Karpas-422 (cell line): ENCODE results near the gene ABHD17C. TPM values are rescaled to one million over a fixed set of nuclear protein-coding genes. Genes with fewer than 3 reads are reported as not detected.

ENCODE experiments used
- DNase-seq: peaks from one replicate; pipeline ENCODE4 v3.0.0-alpha.2; 2015
- H2AFZ ChIP-seq: fragments of 200-600 bp; sonication (generic); 2 replicates; pipeline ENCODE4 v1.6.1; 2014; ENCODE audit warnings: antibody characterized with exemption, low read length, mixed read lengths
- H3K27ac ChIP-seq: fragments of 200-600 bp; sonication (generic); 2 replicates; pipeline ENCODE4 v1.5.1; 2014; ENCODE audit warnings: mild to moderate bottlenecking, low read length, moderate library complexity
- H3K27me3 ChIP-seq: fragments of 200-600 bp; sonication (generic); 2 replicates; pipeline ENCODE4 v1.6.1; 2014; ENCODE audit warnings: low read length, mixed read lengths
- H3K36me3 ChIP-seq: fragments of 200-600 bp; sonication (generic); 2 replicates; pipeline ENCODE4 v1.6.1; 2014; ENCODE audit warnings: low read length, mixed read lengths; ENCODE audit not compliant: insufficient read depth
- H3K4me1 ChIP-seq: fragments of 200-600 bp; sonication (generic); 2 replicates; pipeline ENCODE4 v1.6.1; 2014; ENCODE audit warnings: mild to moderate bottlenecking, low read length, mixed read lengths
- H3K4me2 ChIP-seq: fragments of 200-600 bp; sonication (generic); 2 replicates; pipeline ENCODE4 v1.6.1; 2014; ENCODE audit warnings: low read length, low read depth, mild to moderate bottlenecking; ENCODE audit not compliant: poor library complexity, severe bottlenecking
- H3K4me3 ChIP-seq: fragments of 200-600 bp; sonication (generic); 2 replicates; pipeline ENCODE4 v1.5.1; 2014; ENCODE audit warnings: mild to moderate bottlenecking, antibody characterized with exemption, low read length, mixed read lengths
- H3K79me2 ChIP-seq: fragments of 200-600 bp; sonication (generic); 2 replicates; pipeline ENCODE4 v1.6.1; 2014; ENCODE audit warnings: mild to moderate bottlenecking, low read length, mixed read lengths
- H3K9ac ChIP-seq: fragments of 200-600 bp; sonication (generic); 2 replicates; pipeline ENCODE4 v1.6.0; 2014; ENCODE audit warnings: low read length
- H3K9me2 ChIP-seq: fragments of 200-600 bp; sonication (generic), shearing (Covaris generic); replicated peaks from 2 replicates; pipeline ENCODE4 v1.6.0; 2014; ENCODE audit warnings: mild to moderate bottlenecking, low read length, moderate library complexity; ENCODE audit not compliant: insufficient read depth
- H3K9me3 ChIP-seq: fragments of 300-700, 200-600 bp; sonication (generic); 2 replicates; pipeline ENCODE4 v1.6.1; 2014; ENCODE audit warnings: low read length, mixed read lengths
- H4K20me1 ChIP-seq: fragments of 200-600 bp; sonication (generic); 2 replicates; pipeline ENCODE4 v1.6.1; 2014; ENCODE audit warnings: mild to moderate bottlenecking, antibody characterized with exemption, low read length, low read depth; ENCODE audit not compliant: insufficient read depth
- total RNA-seq: library from RNA; depleted of rRNA; stranded (reverse); fragments of >200 nt; shearing (Covaris generic); gene quantifications from 2 replicates; pipeline ENCODE4 v1.2.3, GENCODE V29; 2014; ENCODE audit warnings: low replicate concordance

The ABHD17C gene
- total RNA-seq, 1 experiment from 2014 or later: 0.48 TPM

DNA sequence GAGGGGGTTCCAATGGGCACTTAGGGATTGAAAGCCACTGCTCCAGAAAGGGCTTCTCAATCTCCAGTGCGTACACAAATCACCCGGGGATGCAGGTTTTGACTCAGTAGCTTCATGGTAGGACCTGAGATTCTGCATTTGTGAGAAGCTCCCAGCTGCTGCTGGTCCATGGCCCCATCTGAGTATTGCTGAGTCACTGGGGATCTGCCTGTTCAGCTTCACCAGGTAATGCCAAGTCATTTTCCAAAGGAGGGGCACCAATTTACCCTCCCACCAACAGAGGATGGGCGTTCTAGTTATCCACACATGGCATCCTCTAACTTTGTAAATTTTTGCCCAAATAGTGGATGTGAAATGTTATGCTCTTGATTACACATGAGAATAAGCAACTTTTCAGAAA, 71.2 kb downstream of the ABHD17C start:
- no peak overlapping the region for H3K9ac ChIP-seq
- no peaks in the 10 kb centered on the region for H3K9me3 ChIP-seq
- no peaks in the 10 kb centered on the region for H3K79me2 ChIP-seq
- H3K4me3 ChIP-seq: no peak overlapping the region
- H2AFZ ChIP-seq: no peak overlapping the region
- H3K4me1 ChIP-seq: no peaks in the 10 kb centered on the region
- no peaks in the 10 kb centered on the region for H3K36me3 ChIP-seq
- no peak overlapping the region for H3K27ac ChIP-seq
- no peaks in the 10 kb centered on the region for H3K27me3 ChIP-seq
- no peak overlapping the region for H3K4me2 ChIP-seq
- H4K20me1 ChIP-seq: no peaks in the 10 kb centered on the region
- DNase-seq: no peak
- H3K9me2 ChIP-seq: no peaks in the 10 kb centered on the region

GRCh38 chr15:80768158-80768557, 73.0 kb downstream of the ABHD17C start:
- no peak for DNase-seq
- Histone ChIP-seq H3K27me3 (no peaks in the 10 kb centered on the region), H3K9ac (no peak overlapping the region), H3K4me1 (no peaks in the 10 kb centered on the region), H3K79me2 (no peaks in the 10 kb centered on the region), H3K4me2 (no peak overlapping the region), H3K4me3 (no peak overlapping the region), H3K36me3 (no peaks in the 10 kb centered on the region), H3K9me3 (no peaks in the 10 kb centered on the region), H3K9me2 (no peaks in the 10 kb centered on the region), H2AFZ (no peak overlapping the region), H3K27ac (no peak overlapping the region), H4K20me1 (no peaks in the 10 kb centered on the region)

- Histone ChIP-seq H3K79me2 (no peaks in the 10 kb centered on the region), H3K27me3 (no peaks in the 10 kb centered on the region), H4K20me1 (no peaks in the 10 kb centered on the region), H2AFZ (no peak overlapping the region), H3K36me3 (no peaks in the 10 kb centered on the region), H3K4me1 (no peaks in the 10 kb centered on the region), H3K27ac (no peak overlapping the region), H3K9me2 (no peaks in the 10 kb centered on the region), H3K4me2 (no peak overlapping the region), H3K9ac (no peak overlapping the region), H3K9me3 (no peaks in the 10 kb centered on the region), H3K4me3 (no peak overlapping the region)
- DNase-seq: no peak
These were observed 74.2 kb downstream of the ABHD17C start for GRCh38 chr15:80769153-80769828.

DNA sequence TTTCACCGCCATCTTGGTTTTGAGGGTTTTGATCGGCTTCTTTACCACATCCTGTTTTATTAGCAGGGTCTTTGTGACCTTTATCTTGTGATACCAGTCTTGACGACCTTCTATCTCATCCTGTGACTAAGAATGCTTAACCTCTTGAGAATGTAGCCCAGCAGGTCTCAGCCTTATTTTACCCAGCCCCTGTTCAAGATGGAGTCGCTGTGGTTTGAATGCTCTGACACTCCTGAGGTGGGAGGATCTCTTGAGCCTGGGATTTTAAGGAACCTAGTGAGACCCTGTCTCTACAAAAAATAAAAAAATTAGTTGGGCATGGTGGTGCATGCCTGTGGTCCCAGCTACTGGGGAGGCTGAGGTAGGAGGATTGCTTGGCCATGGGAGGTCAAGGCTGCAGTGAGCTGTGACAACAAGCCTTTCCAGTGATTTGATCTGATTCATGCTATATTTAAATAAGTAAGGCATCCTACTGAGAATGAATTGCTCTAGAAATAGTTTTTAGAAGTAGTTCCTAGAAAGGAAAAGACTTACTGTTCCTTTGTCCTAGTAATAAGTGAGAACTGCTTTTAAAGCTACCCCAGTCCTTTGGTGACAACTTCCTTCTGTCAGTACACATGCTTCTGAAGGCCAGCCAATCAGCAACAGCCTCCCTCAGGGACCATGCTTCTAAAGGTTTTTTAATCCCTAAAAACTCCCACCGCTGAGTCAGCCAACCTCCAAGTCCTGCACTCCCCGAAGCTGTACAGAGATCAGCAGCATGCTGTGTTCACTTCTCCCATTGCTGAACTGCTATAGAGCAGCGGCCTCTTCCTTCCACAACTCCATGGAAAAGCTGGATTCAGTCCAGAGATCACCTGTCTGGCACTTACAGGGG, 75.0 kb downstream of the ABHD17C start:
- no peak overlapping the region for H2AFZ ChIP-seq
- no peaks in the 10 kb centered on the region for H4K20me1 ChIP-seq
- DNase-seq: no peak
- no peak overlapping the region for H3K9ac ChIP-seq
- no peaks in the 10 kb centered on the region for H3K9me2 ChIP-seq
- no peak overlapping the region for H3K27ac ChIP-seq
- H3K36me3 ChIP-seq: no peaks in the 10 kb centered on the region
- no peaks in the 10 kb centered on the region for H3K4me1 ChIP-seq
- H3K27me3 ChIP-seq: no peaks in the 10 kb centered on the region
- H3K4me2 ChIP-seq: no peak overlapping the region
- no peak overlapping the region for H3K4me3 ChIP-seq
- no peaks in the 10 kb centered on the region for H3K79me2 ChIP-seq
- H3K9me3 ChIP-seq: no peaks in the 10 kb centered on the region

DNA sequence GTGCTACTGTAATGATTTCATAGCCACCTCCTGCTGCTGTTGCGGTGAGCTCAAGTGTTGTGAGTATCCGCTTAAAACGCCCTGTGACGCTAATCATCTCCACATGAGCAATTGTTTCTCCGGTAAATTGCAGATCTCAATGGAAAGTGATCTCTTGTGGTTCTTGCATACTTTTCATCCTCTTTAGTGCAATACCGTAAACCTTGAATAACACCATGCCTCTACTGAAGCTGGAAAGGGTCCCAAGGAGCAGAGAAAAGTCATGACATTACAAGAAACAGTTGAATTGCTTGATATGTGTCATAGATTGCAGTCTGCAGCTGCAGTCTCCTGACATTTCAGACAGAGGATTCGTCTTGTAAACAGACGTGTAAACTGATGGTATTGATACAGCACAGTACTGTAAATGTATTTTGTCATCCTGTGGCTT, 78.0 kb downstream of the ABHD17C start:
- H3K4me3 ChIP-seq: no peak overlapping the region
- H3K9me3 ChIP-seq: no peaks in the 10 kb centered on the region
- no peaks in the 10 kb centered on the region for H3K27me3 ChIP-seq
- no peaks in the 10 kb centered on the region for H4K20me1 ChIP-seq
- no peaks in the 10 kb centered on the region for H3K36me3 ChIP-seq
- no peak overlapping the region for H3K4me2 ChIP-seq
- no peak overlapping the region for H3K27ac ChIP-seq
- H3K79me2 ChIP-seq: no peaks in the 10 kb centered on the region
- no peaks in the 10 kb centered on the region for H3K9me2 ChIP-seq
- H3K4me1 ChIP-seq: no peaks in the 10 kb centered on the region
- no peak overlapping the region for H2AFZ ChIP-seq
- no peak for DNase-seq
- H3K9ac ChIP-seq: no peak overlapping the region

DNA sequence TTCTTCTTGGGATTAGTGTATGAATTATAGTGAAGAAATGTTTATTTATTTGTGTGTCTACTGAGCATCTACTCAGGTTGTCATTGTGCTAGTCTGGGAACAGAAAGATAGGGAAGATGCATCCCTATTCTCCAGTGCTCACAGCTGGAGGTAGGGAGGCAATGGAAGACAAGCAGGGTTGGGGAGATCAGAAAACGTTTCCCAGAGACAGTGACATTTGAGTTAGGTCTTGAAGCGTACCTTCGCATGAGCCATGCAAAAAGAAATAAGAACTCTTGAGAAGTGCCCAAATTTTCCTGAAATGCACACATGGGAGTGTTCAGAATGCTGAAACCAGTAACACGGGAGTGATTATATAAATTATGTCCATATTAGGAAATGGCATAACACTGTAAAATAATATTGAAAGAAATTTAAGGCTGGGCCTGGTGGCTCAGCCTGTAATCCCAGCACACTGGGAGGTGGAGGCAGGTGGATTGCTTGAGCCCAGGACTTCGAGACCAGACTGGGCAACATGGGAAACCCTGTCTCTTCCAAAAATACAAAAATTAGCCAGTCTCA, 78.8 kb downstream of the ABHD17C start:
- H3K9me2 ChIP-seq: no peaks in the 10 kb centered on the region
- no peaks in the 10 kb centered on the region for H3K4me1 ChIP-seq
- no peaks in the 10 kb centered on the region for H4K20me1 ChIP-seq
- H3K9ac ChIP-seq: no peak overlapping the region
- H3K27me3 ChIP-seq: no peaks in the 10 kb centered on the region
- H3K27ac ChIP-seq: no peak overlapping the region
- no peak overlapping the region for H2AFZ ChIP-seq
- H3K36me3 ChIP-seq: no peaks in the 10 kb centered on the region
- H3K4me2 ChIP-seq: no peak overlapping the region
- DNase-seq: no peak
- H3K79me2 ChIP-seq: no peaks in the 10 kb centered on the region
- no peaks in the 10 kb centered on the region for H3K9me3 ChIP-seq
- no peak overlapping the region for H3K4me3 ChIP-seq

GRCh38 chr15:80774486-80774885, 79.4 kb downstream of the ABHD17C start:
- Histone ChIP-seq H3K27ac (no peak overlapping the region), H3K4me2 (no peak overlapping the region), H4K20me1 (no peaks in the 10 kb centered on the region), H3K9ac (no peak overlapping the region), H3K4me1 (no peaks in the 10 kb centered on the region), H3K36me3 (no peaks in the 10 kb centered on the region), H2AFZ (no peak overlapping the region), H3K4me3 (no peak overlapping the region), H3K79me2 (no peaks in the 10 kb centered on the region), H3K9me2 (no peaks in the 10 kb centered on the region), H3K9me3 (no peaks in the 10 kb centered on the region), H3K27me3 (no peaks in the 10 kb centered on the region)
- no peak for DNase-seq

GRCh38 chr15:80775338-80775737, 80.2 kb downstream of the ABHD17C start:
- no peak overlapping the region for H3K4me2 ChIP-seq
- no peaks in the 10 kb centered on the region for H3K79me2 ChIP-seq
- no peak overlapping the region for H3K9ac ChIP-seq
- H3K9me2 ChIP-seq: no peaks in the 10 kb centered on the region
- H3K27me3 ChIP-seq: no peaks in the 10 kb centered on the region
- H3K9me3 ChIP-seq: no peaks in the 10 kb centered on the region
- no peak overlapping the region for H3K27ac ChIP-seq
- H4K20me1 ChIP-seq: no peaks in the 10 kb centered on the region
- DNase-seq: no peak
- H2AFZ ChIP-seq: no peak overlapping the region
- H3K4me3 ChIP-seq: no peak overlapping the region
- no peaks in the 10 kb centered on the region for H3K36me3 ChIP-seq
- no peaks in the 10 kb centered on the region for H3K4me1 ChIP-seq
